ENCODE data around the gene TMEM229B.
A peak's percentile ranks its signal among the peaks of the same experiment; 100 is the strongest.
"Not testable (repeated sequence)": the region's sequence is repeated elsewhere in the genome, so short reads cannot be mapped to it uniquely, and the experiment has no call there.

Gene TMEM229B

GRCh38 chr14:67451667-67452066 is 36.9 kb downstream of the TMEM229B start:
- not testable (repeated sequence) for DNase-seq

GRCh38 chr14:67449096-67449495 is 39.4 kb downstream of the TMEM229B start:
- DNase-seq, result no peak

GRCh38 chr14:67447033-67447381 is 41.5 kb downstream of the TMEM229B start:
- DNase-seq, result no peak

GRCh38 chr14:67446371-67447032 is 42.0 kb downstream of the TMEM229B start:
- no peak for DNase-seq

- DNase-seq, result no peak
These were observed 44.1 kb downstream of the TMEM229B start for GRCh38 chr14:67444395-67444794.

- DNase-seq, result no peak
These were observed 46.2 kb downstream of the TMEM229B start for GRCh38 chr14:67442139-67442906.

GRCh38 chr14:67441672-67442071 is 46.8 kb downstream of the TMEM229B start:
- DNase-seq, result no peak

GRCh38 chr14:67441256-67441655 is 47.3 kb downstream of the TMEM229B start:
- DNase-seq, result no peak

- DNase-seq, result no peak
These were observed 48.0 kb downstream of the TMEM229B start for GRCh38 chr14:67440513-67440912.

GRCh38 chr14:67438969-67439368 is 49.6 kb downstream of the TMEM229B start:
- DNase-seq, result no peak

GRCh38 chr14:67436006-67436866 is 52.3 kb downstream of the TMEM229B start:
- DNase-seq, result no peak

GRCh38 chr14:67435603-67436002 is 52.9 kb downstream of the TMEM229B start:
- DNase-seq, result no peak

- no peak for DNase-seq
These were observed 56.4 kb downstream of the TMEM229B start for GRCh38 chr14:67432050-67432564.

GRCh38 chr14:67429510-67430205 is 58.9 kb downstream of the TMEM229B start:
- DNase-seq, result no peak

- no peak for DNase-seq
These were observed 60.0 kb downstream of the TMEM229B start for GRCh38 chr14:67428501-67429031.

- peak; percentile 78 for DNase-seq
These were observed 61.4 kb downstream of the TMEM229B start for GRCh38 chr14:67426983-67427606.

- no peak for DNase-seq
These were observed 62.4 kb downstream of the TMEM229B start for GRCh38 chr14:67426161-67426560.

- no peak for DNase-seq
These were observed 62.9 kb downstream of the TMEM229B start for GRCh38 chr14:67425608-67426007.

- no peak for DNase-seq
These were observed 64.0 kb downstream of the TMEM229B start for GRCh38 chr14:67424539-67424938.

- DNase-seq, result no peak
These were observed 65.1 kb downstream of the TMEM229B start for GRCh38 chr14:67423424-67423823.

GRCh38 chr14:67421356-67422224 is 66.9 kb downstream of the TMEM229B start:
- no peak for DNase-seq

Data from retina (tissue), 1 donor.